Measurements from ENCODE around the gene SCGB1A1.

- TF ChIP-seq RAD21 (IDR thresholded peaks at IDR 0.05) (no peak), GABPA (IDR thresholded peaks at IDR 0.05 in 1 of 2, conservative IDR thresholded peaks at IDR 0.05 in 1 of 2) (no peak), CTCF (IDR thresholded peaks at IDR 0.05; ENCODE audit: low read depth, low read length, missing input control) (no peak), JUND (IDR thresholded peaks at IDR 0.05) (no peak), FOXA1 (IDR thresholded peaks at IDR 0.05) (no peak), YY1 (IDR thresholded peaks at IDR 0.05) (no peak), TAF1 (conservative IDR thresholded peaks at IDR 0.05) (no peak), SP1 (IDR thresholded peaks at IDR 0.05) (no peak), REST (IDR thresholded peaks at IDR 0.05) (no peak)
These were observed 28.1 kb upstream of the SCGB1A1 start for GRCh38 chr11:62390722-62391121.

All from liver (tissue), 3 donors.